NAMALWA (cell line): Measurements from ENCODE around the gene ZNF804B.

Experiments
- DNase-seq: peaks from one replicate; pipeline ENCODE4 v3.0.0-alpha.2; 2015; ENCODE audit warnings: low spot score

ZNF804B gene

DNA sequence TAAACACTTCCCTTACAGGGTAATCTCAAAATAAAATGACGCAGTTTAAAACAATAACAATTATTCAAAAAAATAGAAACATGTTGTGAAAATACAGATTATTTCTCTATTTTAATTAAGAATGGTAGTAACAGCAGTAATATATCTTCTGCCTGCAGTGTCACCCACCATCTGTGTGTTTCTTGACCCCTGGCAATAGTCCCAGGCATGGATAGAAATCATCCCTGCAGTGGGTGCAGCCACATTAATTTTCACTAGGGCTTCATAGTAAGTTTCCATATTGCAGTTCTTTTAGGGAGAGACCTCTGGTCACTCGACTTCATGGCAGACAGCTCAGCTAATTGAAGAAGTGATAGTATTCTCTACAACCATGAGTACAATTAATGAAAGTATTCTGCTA, 506.1 kb downstream of the ZNF804B start:
- no peak for DNase-seq

DNA sequence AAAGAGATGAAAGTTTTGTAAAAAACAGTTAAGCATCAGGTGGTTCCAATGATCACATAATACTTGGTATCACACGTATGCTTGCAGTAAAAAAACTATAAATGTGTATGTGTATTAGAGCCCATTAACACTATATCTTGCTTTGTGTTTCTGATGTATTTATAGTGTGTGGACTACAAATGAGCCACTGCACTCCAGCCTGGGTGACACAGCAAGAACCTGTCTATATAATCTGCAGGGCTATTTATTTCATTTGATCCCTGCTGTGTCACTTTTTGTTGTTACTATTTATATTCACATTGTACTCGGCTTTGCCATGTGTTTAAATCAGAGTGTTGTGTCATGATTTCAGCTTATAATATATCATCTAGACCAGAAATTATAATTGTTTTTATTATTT, 523.8 kb downstream of the ZNF804B start:
- no peak for DNase-seq

DNA sequence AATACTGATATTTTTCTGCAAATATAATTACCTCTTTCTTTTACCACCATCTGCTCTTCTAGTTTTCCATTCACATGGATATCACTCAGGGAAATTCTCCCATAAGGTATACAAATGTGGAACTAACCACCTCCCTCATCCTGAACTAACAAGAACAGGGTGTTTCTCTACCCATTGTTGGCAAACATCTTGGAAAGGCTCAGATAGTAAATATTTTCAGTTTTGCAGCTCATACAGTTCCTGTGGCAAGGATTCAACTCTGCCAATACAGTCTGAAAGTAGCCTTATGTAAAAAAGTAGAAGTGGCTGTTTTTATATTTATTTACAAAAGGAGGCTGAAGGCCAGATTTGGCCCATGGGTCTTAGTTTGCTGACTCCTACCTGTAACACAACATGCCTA, 549.0 kb downstream of the ZNF804B start:
- no peak for DNase-seq

DNA sequence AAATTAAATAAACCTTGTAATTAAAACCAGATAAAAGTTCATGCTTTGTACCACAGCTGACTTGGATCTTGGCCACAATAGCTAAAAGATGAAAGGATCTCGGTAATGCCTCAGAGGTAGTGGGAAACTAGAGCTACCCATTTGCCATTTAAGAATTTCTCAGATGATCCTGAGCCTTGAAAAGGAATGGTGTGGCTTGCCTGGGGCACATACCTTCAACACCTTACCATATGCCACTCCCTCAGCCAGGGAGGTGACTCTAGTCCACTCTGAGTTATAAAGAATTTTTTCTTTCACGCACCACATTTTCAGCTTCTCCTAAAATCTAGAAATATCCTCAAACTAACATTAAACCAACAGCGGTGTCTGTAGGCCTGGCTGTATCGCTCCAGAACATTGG, 552.4 kb downstream of the ZNF804B start:
- peak; percentile 24 for DNase-seq

DNA sequence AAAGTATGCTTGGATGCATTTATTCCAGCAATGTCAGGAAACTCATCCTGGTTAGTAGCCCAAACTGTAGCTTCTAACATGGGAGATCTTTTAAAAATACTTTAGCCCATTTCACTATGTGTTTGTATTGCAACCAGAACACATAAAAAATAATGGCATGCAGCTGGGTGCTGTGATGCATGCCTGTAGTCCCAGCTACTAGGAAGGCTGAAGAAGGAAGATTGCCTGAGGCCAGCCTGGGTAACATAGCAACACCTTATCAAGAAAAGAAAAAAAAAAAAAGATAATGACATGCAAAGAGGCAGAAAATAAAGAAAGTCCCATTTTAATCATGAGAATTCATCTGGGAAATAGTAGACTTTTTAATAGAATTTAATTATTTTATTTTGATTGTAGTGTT, 553.1 kb downstream of the ZNF804B start:
- peak; percentile 88 for DNase-seq

DNA sequence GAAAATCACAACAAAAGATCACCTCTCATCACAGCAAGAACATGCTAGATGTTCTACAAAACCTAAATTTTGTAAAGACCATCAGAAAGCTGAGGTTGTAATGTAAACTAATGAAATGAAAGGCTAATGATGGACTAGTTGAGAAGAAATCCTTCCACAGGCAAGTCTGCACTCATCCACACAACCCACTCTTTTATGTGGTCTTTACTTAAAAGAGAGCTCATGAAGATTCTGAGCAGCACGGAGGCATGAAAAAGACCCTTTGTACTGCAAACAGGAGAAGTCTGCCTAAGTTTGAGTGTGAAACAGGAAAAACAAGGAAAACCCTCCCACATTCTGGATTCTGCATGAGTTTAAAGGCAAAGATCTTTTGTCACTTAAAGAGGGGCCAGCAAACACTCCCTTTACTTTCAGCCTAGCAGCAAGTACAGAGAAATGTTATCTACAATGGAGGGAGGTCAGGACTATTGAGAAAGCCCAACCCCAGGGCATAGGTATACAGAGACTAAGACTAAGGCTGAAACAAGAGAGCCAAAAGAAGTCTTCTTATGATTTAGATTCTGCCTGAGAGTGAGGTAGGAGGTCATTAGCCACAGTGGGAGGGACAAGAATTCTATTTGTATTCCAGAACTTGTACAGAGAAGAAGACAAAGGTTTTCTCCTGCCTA, 557.2 kb downstream of the ZNF804B start:
- no peak for DNase-seq

DNA sequence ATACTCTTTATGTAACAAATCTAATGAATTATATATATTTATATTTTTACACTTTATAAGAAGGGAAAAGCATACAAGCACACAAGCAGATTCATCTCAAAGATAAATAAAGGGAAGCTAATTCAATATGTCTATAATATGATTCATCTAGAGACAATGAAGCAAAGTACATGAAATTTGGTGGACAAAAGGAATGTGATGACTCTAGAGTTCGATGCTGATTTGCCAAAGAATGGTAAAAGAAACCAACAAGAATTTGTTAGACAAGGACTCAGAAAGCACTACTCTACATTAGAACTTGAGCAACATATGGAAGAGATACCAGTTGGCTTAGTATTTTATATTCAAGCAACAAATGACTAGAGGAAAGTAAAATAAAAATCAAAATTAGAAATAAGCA, 572.5 kb downstream of the ZNF804B start:
- DNase-seq = no peak

DNA sequence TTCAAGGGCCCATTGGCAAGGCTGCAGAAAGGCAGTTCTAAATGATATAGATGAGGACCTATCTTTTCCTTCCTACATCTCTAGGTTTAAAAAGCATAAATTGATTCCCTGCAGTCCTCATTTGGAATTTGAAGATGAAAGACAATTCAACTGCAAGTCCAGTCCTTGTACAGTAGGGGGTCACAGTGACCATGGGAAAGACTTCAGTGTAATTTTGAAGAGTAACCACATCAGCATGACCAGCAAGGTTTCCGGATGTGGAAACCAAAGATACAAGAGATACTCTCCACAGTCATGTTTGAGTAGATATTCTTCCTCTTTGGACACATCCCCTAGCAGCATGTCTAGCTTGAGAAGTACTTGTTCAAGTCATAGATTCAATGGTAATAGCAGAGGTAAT, 575.3 kb downstream of the ZNF804B start:
- peak; percentile 40 for DNase-seq

DNA sequence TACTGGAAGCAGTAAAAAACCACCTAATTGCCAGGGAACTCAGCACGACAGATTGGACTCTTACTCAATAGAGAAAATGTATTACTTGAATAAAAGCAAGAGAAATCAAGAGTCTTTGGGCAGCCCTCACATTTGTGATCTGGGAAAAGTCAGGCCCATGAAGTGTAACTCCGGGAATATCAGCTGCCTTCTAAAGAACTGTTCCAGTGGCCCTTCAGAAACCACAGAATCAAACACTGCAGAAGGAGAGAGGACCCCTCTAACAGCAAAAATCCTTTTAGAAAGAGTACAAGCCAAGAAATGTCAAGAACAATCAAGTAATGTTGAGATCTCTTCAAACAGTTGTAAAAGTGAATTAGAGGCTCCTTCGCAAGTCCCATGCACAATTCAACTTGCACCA, 576.0 kb downstream of the ZNF804B start:
- no peak for DNase-seq

DNA sequence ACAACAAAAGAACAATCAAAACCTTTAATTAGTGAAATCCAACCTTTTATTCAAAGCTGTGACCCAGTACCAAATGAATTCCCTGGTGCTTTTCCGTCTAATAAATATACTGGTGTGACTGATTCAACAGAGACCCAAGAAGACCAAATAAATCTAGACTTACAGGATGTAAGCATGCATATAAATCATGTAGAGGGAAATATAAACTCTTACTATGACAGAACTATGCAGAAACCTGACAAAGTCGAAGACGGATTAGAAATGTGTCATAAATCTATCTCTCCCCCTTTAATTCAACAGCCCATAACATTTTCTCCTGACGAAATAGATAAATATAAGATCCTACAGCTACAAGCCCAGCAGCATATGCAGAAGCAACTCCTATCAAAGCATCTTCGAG, 576.6 kb downstream of the ZNF804B start:
- no peak for DNase-seq

DNA sequence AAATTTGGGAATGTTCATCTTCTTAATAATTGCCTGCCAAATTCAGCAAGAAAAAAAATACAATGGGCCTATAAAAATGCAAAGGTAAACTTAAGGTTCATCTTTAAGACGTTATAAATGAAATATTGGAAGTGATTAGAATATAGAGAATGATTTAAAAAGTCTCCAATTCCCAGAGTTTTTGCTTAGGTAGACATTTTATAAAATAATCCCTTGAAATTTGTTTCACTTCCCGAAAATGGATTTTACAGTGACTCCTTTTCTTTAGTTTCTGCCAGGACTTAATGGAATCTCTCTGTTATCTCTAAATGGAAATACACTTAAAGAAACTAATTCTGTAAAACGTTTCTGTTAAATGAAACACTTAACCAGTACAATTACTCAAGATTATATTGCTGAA, 580.2 kb downstream of the ZNF804B start:
- no peak for DNase-seq

DNA sequence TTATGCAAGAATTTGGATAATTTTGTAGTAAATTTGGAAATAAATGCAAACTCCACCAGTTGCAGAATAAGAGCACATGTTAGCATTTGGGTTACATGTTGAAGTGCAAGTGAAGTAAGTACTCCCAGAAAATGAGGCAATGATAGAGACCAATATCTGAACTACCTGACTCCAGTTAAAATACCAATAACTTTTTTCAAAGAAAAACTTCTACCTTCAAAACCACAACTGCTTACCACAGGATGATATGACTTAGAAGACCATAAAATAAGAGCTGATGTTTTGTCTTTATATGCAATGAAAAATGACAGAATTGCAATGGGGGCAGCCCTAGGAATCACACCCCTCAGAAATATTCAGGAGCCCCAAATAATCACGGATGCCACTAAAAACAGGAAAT, 597.6 kb downstream of the ZNF804B start:
- no peak for DNase-seq

DNA sequence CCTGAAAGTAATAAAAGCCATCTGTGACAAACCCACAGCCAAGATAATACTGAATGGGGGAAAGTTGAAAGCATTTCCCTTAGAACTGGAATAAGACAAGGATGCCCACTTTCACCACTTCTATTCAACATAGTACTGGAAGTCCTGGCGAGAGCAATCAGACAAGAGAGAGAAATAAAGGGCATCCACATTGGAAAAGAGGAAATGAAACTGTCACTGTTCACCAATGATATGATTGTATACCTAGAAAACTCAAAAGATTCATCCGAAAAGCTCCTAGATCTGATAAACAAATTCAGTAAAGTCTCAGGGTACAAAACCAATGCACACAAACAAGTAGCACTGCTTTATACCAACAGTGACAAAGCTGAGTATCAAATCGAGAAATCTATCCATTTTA, 617.7 kb downstream of the ZNF804B start:
- DNase-seq = peak; percentile 15

DNA sequence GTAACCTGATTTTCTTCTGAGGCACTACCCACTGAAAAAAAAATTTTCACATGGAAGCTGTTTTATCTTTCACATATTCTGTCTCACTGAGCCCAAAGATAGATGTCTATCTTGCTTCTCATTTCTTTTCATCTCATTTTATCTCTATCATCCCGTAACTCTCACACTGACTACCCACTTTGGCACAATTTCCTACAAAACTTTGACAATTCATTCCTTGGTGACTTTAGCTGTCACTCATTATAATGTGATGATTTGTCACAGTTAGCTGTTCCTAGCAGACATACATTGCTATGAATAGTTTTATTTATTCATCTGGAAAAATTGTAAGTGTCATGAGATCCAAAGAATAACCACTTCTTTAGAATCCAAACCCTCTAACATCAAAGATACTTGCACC, 625.9 kb downstream of the ZNF804B start:
- no peak for DNase-seq
